A549 (cell line): Measurements from ENCODE around the gene APOC3. TPM values are rescaled to one million over a fixed set of nuclear protein-coding genes. Genes with fewer than 3 reads are reported as not detected.

Experiments used
- ATAC-seq, 2 experiments: fragments of 200-7000 bp in 1 of 2; fragments of >200 bp in 1 of 2; cut with Nextera tagmentation in 1 of 2; cut with Tn5 transposase in 1 of 2; 3 replicates each; pipeline versions ENCODE4 v1.8.0 to v1.9.1; 2018 to 2020; ENCODE audit warnings: mild to moderate bottlenecking in 1 of 2, moderate library complexity in 1 of 2
- CTCF ChIA-PET: fragments of 300-600 bp; sonication (Branson Sonifier 250); formaldehyde crosslinking; extraction: SDS; loops from one replicate; lab custom pipeline; 2021; ENCODE audit warnings: antibody characterized with exemption, inconsistent platforms; lab: Yijun Ruan, JAX
- POLR2A ChIA-PET: fragments of 350-600 bp; formaldehyde crosslinking; extraction: SDS; loops from one replicate; lab custom pipeline; 2021; ENCODE audit warnings: antibody characterized with exemption, inconsistent platforms; lab: Yijun Ruan, JAX
- DNase-seq, 2 experiments: peaks; one replicate each; pipeline versions ENCODE4 v3.0.0 to v3.0.0-alpha.2; 2011 to 2016; ENCODE audit warnings: low read depth in 1 of 2, low spot score in 1 of 2
- FAIRE-seq: peaks from 2 replicates; lab custom pipeline; 2011; peaks lifted over from hg19 to GRCh38; lab: Jason Lieb, UNC
- H3K27ac ChIP-seq, 2 experiments: fragments of >200 bp; sonication (Bioruptor Twin); formaldehyde crosslinking; 3 replicates each; pipeline ENCODE4 v1.5.1; 2016 to 2017
- H3K4me1 ChIP-seq: fragments of >200 bp; sonication (Bioruptor Twin); formaldehyde crosslinking; 3 replicates; pipeline ENCODE4 v1.6.1; 2016
- H3K4me2 ChIP-seq: fragments of >200 bp; sonication (Bioruptor Twin); formaldehyde crosslinking; 3 replicates; pipeline ENCODE4 v1.6.1; 2016
- H3K4me3 ChIP-seq: fragments of >200 bp; sonication (Bioruptor Twin); formaldehyde crosslinking; 3 replicates; pipeline ENCODE4 v1.5.1; 2016
- H3K9me3 ChIP-seq: fragments of >200 bp; sonication (Bioruptor Twin); formaldehyde crosslinking; 3 replicates; pipeline ENCODE4 v1.6.1; 2016
- ATOH8 ChIP-seq: fragments of 250-450 bp; sonication (Bioruptor Pico); IDR thresholded peaks from 2 replicates; pipeline ENCODE4 v1.5.0; 2020; ENCODE audit warnings: low read depth, mild to moderate bottlenecking, moderate library complexity
- CBX2 ChIP-seq: fragments of 200-600 bp; sonication (generic); IDR thresholded peaks from 2 replicates; pipeline ENCODE4 v1.6.1; 2016; ENCODE audit warnings: low read depth, mild to moderate bottlenecking, borderline replicate concordance
- CTCF ChIP-seq: fragments of >200 bp; sonication (Bioruptor Twin); formaldehyde crosslinking; IDR thresholded peaks from 3 replicates; pipeline ENCODE4 v1.5.1; 2016
- EHF ChIP-seq: fragments of 250-450 bp; sonication (Bioruptor Pico); IDR thresholded peaks from 2 replicates; pipeline ENCODE4 v1.5.0; 2020; ENCODE audit warnings: mild to moderate bottlenecking
- ESRRA ChIP-seq: fragments of 150-350 bp; IDR thresholded peaks from 2 replicates; pipeline ENCODE4 v1.6.1; 2014; ENCODE audit warnings: mild to moderate bottlenecking, low read length, borderline replicate concordance
- FOXS1 ChIP-seq: fragments of 250-450 bp; sonication (Bioruptor Pico); IDR thresholded peaks from 2 replicates; pipeline ENCODE4 v1.5.0; 2020; ENCODE audit warnings: mild to moderate bottlenecking, moderate library complexity
- HEYL ChIP-seq: fragments of 250-450 bp; sonication (Bioruptor Pico); IDR thresholded peaks from 2 replicates; pipeline ENCODE4 v1.8.0; 2021; ENCODE audit warnings: mild to moderate bottlenecking, moderate library complexity
- HOXB13 ChIP-seq: fragments of 250-450 bp; sonication (Bioruptor Pico); IDR thresholded peaks from 2 replicates; pipeline ENCODE4 v1.5.0; 2020; ENCODE audit warnings: low read depth, mild to moderate bottlenecking, moderate library complexity
- HOXB5 ChIP-seq: fragments of 250-450 bp; sonication (Bioruptor Pico); IDR thresholded peaks from 2 replicates; pipeline ENCODE4 v1.5.0; 2020; ENCODE audit warnings: mild to moderate bottlenecking, moderate library complexity
- JUNB ChIP-seq: fragments of >200 bp; sonication (Bioruptor Twin); formaldehyde crosslinking; IDR thresholded peaks from 2 replicates; pipeline ENCODE4 v1.6.1; 2016
- KDM5A ChIP-seq: fragments of 200-600 bp; sonication (generic); IDR thresholded peaks from 2 replicates; pipeline ENCODE4 v1.6.1; 2016; ENCODE audit warnings: antibody characterized with exemption, mild to moderate bottlenecking
- MAZ ChIP-seq: fragments of 150-350 bp; IDR thresholded peaks from 2 replicates; pipeline ENCODE4 v1.6.1; 2014; ENCODE audit warnings: antibody characterized with exemption, low read depth, low read length, borderline replicate concordance
- NFE2L2 ChIP-seq: fragments of 150-350 bp; conservative IDR thresholded peaks from 2 replicates; pipeline ENCODE4 v1.6.1; 2014; ENCODE audit warnings: low read length
- POLR2AphosphoS2 ChIP-seq: conservative IDR thresholded peaks from 2 replicates; pipeline ENCODE4 v1.6.1; 2012; ENCODE audit warnings: low read length, improper control_type of control experiment, inconsistent platforms
- RARB ChIP-seq: fragments of 250-450 bp; sonication (Bioruptor Pico); IDR thresholded peaks from 2 replicates; pipeline ENCODE4 v1.8.0; 2021; ENCODE audit warnings: mild to moderate bottlenecking, moderate library complexity
- REST ChIP-seq: fragments of 200-600 bp; sonication (generic); IDR thresholded peaks from 2 replicates; pipeline ENCODE4 v1.6.1; 2016; ENCODE audit warnings: antibody characterized with exemption, mild to moderate bottlenecking, moderate library complexity
- SMC3 ChIP-seq: fragments of >200 bp; sonication (Bioruptor Twin); formaldehyde crosslinking; IDR thresholded peaks from 3 replicates; pipeline ENCODE4 v1.6.1; 2018; ENCODE audit warnings: inconsistent platforms
- TFCP2L1 ChIP-seq: fragments of 250-450 bp; sonication (Bioruptor Pico); IDR thresholded peaks from 2 replicates; pipeline ENCODE4 v1.5.0; 2021; ENCODE audit warnings: mild to moderate bottlenecking
- ZC3H11A ChIP-seq: fragments of 450-650 bp; IDR thresholded peaks from 2 replicates; pipeline ENCODE4 v1.6.1; 2014; ENCODE audit warnings: antibody characterized with exemption, mild to moderate bottlenecking
- ZNF302 ChIP-seq: fragments of 250-450 bp; sonication (Bioruptor Pico); IDR thresholded peaks from 2 replicates; pipeline ENCODE4 v1.9.0; 2021; ENCODE audit warnings: inconsistent platforms, mild to moderate bottlenecking, moderate library complexity
- ZSCAN20 ChIP-seq: fragments of 250-450 bp; sonication (Bioruptor Pico); IDR thresholded peaks from 2 replicates; pipeline ENCODE4 v1.8.0; 2022; ENCODE audit warnings: mild to moderate bottlenecking, moderate library complexity
- whole genome bisulfite sequencing: methylation state at CpG from one replicate; pipeline ENCODE4 v1.1.6; 2017; ENCODE audit errors: missing lambda C conversion rate; 5-methylcytosine and 5-hydroxymethylcytosine counted together
- polyA plus RNA-seq, 4 experiments: library from polyadenylated mRNA; depleted of rRNA in 3 of 4; stranded (reverse); fragments of >200 nt; fragmentation: RNase III in 1 of 4; extraction: RNeasy Plus Mini Kit Qiagen cat#74134 plus additional on column Dnase treatment in 1 of 4; gene quantifications; 2 replicates in 3 of 4; 3 replicates in 1 of 4; pipeline ENCODE4 v1.2.3, GENCODE V29; 2011 to 2017
- TF ChIP-seq, protein P1 (sequence below): fragments of 250-450 bp; sonication (Bioruptor Pico); IDR thresholded peaks from 2 replicates; pipeline ENCODE4 v1.5.0; 2021; ENCODE audit warnings: mild to moderate bottlenecking, moderate library complexity, borderline replicate concordance

The APOC3 gene
- polyA plus RNA-seq, 2 of the 4 experiments (the other 2 are of a cell fraction) = not detected

GRCh38 chr11:116811194-116811593 is 18.5 kb upstream of the APOC3 start:
- CTCF ChIA-PET = interaction anchor here (2.6 kb wide), 1 partner anchor 20 kb away, joined by 11 read pairs; the partner anchor contains the start of gene APOA5
- Histone ChIP-seq H3K4me3 (no peak overlapping the region), H3K27ac (no peak overlapping the region)
- WGBS = 81% methylated on average over 3 of the region's 3 CpGs
- TF ChIP-seq ZC3H11A (no peak), CTCF (no peak), EHF (no peak), HOXB13 (CRISPR knock-in tag) (no peak), MAZ (no peak), HEYL (CRISPR knock-in tag) (no peak), HOXB5 (CRISPR knock-in tag) (no peak), TFCP2L1 (CRISPR knock-in tag) (no peak), ZSCAN20 (no peak), KDM5A (no peak), SMC3 (no peak), REST (no peak), ZNF302 (no peak), NFE2L2 (no peak), ESRRA (no peak), JUNB (no peak), RARB (CRISPR knock-in tag) (no peak), ATOH8 (CRISPR knock-in tag) (no peak), FOXS1 (CRISPR knock-in tag) (no peak)
- TF ChIP-seq, all 56 proteins: peak for 0
- DNase-seq (no peak), ATAC-seq (no peak), FAIRE-seq (no peak)
- Histone ChIP-seq H3K4me2 (no peak overlapping the region), H3K4me1 (peaks cover 7% of the 10 kb centered on the region; the same call in 1 of the 3 replicates), H3K9me3 (no peaks in the 10 kb centered on the region)
- POLR2A ChIA-PET = no interaction called here

DNA sequence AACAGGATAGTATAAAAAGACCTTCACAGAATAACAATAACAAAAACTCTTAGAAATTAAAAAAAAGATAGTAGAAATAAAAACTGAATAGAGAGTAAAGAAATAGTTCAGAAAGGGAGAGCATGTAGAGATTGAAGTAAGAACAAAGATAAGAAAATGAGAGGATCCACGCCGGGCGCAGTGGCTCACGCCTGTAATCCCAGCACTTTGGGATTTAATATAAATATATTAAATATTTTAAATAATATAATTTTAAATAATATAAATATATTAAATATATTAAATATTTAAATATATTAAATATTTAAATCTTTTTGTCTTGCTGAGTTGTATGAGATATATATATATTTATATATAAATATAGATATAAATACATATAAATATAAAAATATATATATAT is 17.6 kb upstream of the APOC3 start:
- H3K9me3 ChIP-seq = no peaks in the 10 kb centered on the region
- POLR2A ChIA-PET = no interaction called here
- no peak for TF ChIP-seq CBX2
- TF ChIP-seq, protein P1, sequence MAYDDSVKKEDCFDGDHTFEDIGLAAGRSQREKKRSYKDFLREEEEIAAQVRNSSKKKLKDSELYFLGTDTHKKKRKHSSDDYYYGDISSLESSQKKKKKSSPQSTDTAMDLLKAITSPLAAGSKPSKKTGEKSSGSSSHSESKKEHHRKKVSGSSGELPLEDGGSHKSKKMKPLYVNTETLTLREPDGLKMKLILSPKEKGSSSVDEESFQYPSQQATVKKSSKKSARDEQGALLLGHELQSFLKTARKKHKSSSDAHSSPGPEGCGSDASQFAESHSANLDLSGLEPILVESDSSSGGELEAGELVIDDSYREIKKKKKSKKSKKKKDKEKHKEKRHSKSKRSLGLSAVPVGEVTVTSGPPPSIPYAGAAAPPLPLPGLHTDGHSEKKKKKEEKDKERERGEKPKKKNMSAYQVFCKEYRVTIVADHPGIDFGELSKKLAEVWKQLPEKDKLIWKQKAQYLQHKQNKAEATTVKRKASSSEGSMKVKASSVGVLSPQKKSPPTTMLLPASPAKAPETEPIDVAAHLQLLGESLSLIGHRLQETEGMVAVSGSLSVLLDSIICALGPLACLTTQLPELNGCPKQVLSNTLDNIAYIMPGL (CRISPR knock-in tag) = no peak
- no peak for TF ChIP-seq POLR2AphosphoS2
- no peak for TF ChIP-seq HOXB5 (CRISPR knock-in tag)
- TF ChIP-seq KDM5A = no peak
- TF ChIP-seq, all 56 proteins: peak for 0
- Histone ChIP-seq H3K4me2 (no peak overlapping the region), H3K27ac (no peak overlapping the region), H3K4me1 (peaks cover 7% of the 10 kb centered on the region; the same call in 1 of the 3 replicates), H3K4me3 (no peak overlapping the region)
- ATAC-seq = no peak
- DNase-seq = no peak
- CTCF ChIA-PET = interaction anchor here (0.8 to 1.5 kb wide), 4 partner anchors 9 to 24 kb away, joined by 3 to 4 read pairs (median 4); partner anchors contain the start of gene APOA5
- FAIRE-seq = no peak
- WGBS = 94% methylated on average over 4 of the region's 4 CpGs
